HEK293T (cell line): ENCODE data around the gene EXOC3L4.

Experiments
- ARNT ChIP-seq: fragments of 450-650 bp; IDR thresholded peaks from 2 replicates; pipeline ENCODE4 v1.6.1; 2017; ENCODE audit warnings: mild to moderate bottlenecking
- ELF4 ChIP-seq: fragments of 450-650 bp; IDR thresholded peaks from 2 replicates; pipeline ENCODE4 v1.6.1; 2017; ENCODE audit warnings: antibody characterized with exemption
- FOXM1 ChIP-seq: fragments of 450-650 bp; IDR thresholded peaks from 2 replicates; pipeline ENCODE4 v1.6.1; 2017; ENCODE audit warnings: mild to moderate bottlenecking, borderline replicate concordance
- NFRKB ChIP-seq: fragments of 450-650 bp; IDR thresholded peaks from 2 replicates; pipeline ENCODE4 v1.6.1; 2016; ENCODE audit warnings: mild to moderate bottlenecking, moderate library complexity
- PKNOX1 ChIP-seq: fragments of 450-650 bp; IDR thresholded peaks from 2 replicates; pipeline ENCODE4 v1.6.1; 2016
- SP1 ChIP-seq: fragments of 450-650 bp; IDR thresholded peaks from 2 replicates; pipeline ENCODE4 v1.6.1; 2017
- SUZ12 ChIP-seq: fragments of 450-650 bp; IDR thresholded peaks from 2 replicates; pipeline ENCODE4 v1.6.1; 2016; ENCODE audit warnings: mild to moderate bottlenecking
- TARDBP ChIP-seq: fragments of 450-650 bp; IDR thresholded peaks from 2 replicates; pipeline ENCODE4 v1.6.1; 2016

- TF ChIP-seq ARNT (no peak), SP1 (no peak), TARDBP (no peak), ELF4 (no peak), SUZ12 (no peak), FOXM1 (no peak), PKNOX1 (no peak), NFRKB (no peak)
Observed at GRCh38 chr14:103096387-103096786, 1.9 kb downstream of the EXOC3L4 start.
